Stimulated activated memory B cell treated with anti-CD40 and anti-IgM and Interleukin-4, amounts not matched to agents 10 μg/mL and 1 μg/mL and 100 μg/mL, for 72 hours (primary cell): ENCODE measurements around the gene PRKAA1.
"Not testable (repeated sequence)": the region's sequence is repeated elsewhere in the genome, so short reads cannot be mapped to it uniquely, and the experiment has no call there.

Experiments
- ATAC-seq: fragments of 150-1000 bp; cut with Tn5 transposase; 2 replicates; pipeline ENCODE4 v1.10.0; 2021
- H3K27ac Mint-ChIP-seq: one replicate; pipeline ENCODE4 v1.8.0; 2022; ENCODE audit warnings: mild to moderate bottlenecking, mixed read lengths
- H3K27me3 Mint-ChIP-seq: one replicate; pipeline ENCODE4 v1.8.0; 2022; ENCODE audit warnings: mixed read lengths
- H3K36me3 Mint-ChIP-seq: one replicate; pipeline ENCODE4 v1.8.0; 2022; ENCODE audit warnings: mixed read lengths
- H3K4me1 Mint-ChIP-seq: one replicate; pipeline ENCODE4 v1.8.0; 2022; ENCODE audit warnings: mixed read lengths
- H3K4me3 Mint-ChIP-seq: one replicate; pipeline ENCODE4 v1.8.0; 2022; ENCODE audit warnings: mild to moderate bottlenecking, moderate library complexity, mixed read lengths
- H3K9me3 Mint-ChIP-seq: one replicate; pipeline ENCODE4 v1.8.0; 2022; ENCODE audit warnings: mixed read lengths

PRKAA1 gene

GRCh38 chr5:40794877-40795276 lies 3.3 kb downstream of the PRKAA1 start:
- ATAC-seq, H3K27me3 Mint-ChIP-seq, H3K9me3 Mint-ChIP-seq, H3K4me3 Mint-ChIP-seq, H3K27ac Mint-ChIP-seq: not testable (repeated sequence)
- Mint-ChIP-seq H3K4me1 (peaks cover 60% of the 10 kb centered on the region), H3K36me3 (peaks cover 12% of the 10 kb centered on the region)

- H3K4me3 Mint-ChIP-seq, H3K9me3 Mint-ChIP-seq, H3K27me3 Mint-ChIP-seq, ATAC-seq, H3K27ac Mint-ChIP-seq: not testable (repeated sequence)
- H3K36me3 Mint-ChIP-seq = peaks cover 12% of the 10 kb centered on the region
- H3K4me1 Mint-ChIP-seq = peaks cover 65% of the 10 kb centered on the region
Measured at GRCh38 chr5:40794340-40794739, 3.8 kb downstream of the PRKAA1 start.

GRCh38 chr5:40792691-40793090 lies 5.5 kb downstream of the PRKAA1 start:
- H3K27me3 Mint-ChIP-seq, H3K4me3 Mint-ChIP-seq, H3K9me3 Mint-ChIP-seq, ATAC-seq, H3K27ac Mint-ChIP-seq: not testable (repeated sequence)
- Mint-ChIP-seq H3K4me1 (peaks cover 75% of the 10 kb centered on the region), H3K36me3 (peaks cover 29% of the 10 kb centered on the region)

GRCh38 chr5:40791715-40792139 lies 6.4 kb downstream of the PRKAA1 start:
- no peak overlapping the region for H3K4me3 Mint-ChIP-seq
- no peaks in the 10 kb centered on the region for H3K27me3 Mint-ChIP-seq
- no peak overlapping the region for H3K27ac Mint-ChIP-seq
- no peak for ATAC-seq
- peaks cover 35% of the 10 kb centered on the region for H3K36me3 Mint-ChIP-seq
- H3K4me1 Mint-ChIP-seq = peaks cover 74% of the 10 kb centered on the region
- H3K9me3 Mint-ChIP-seq = peaks cover 6% of the 10 kb centered on the region

- H3K9me3 Mint-ChIP-seq = peaks cover 6% of the 10 kb centered on the region
- no peak overlapping the region for H3K4me3 Mint-ChIP-seq
- no peak overlapping the region for H3K27ac Mint-ChIP-seq
- H3K27me3 Mint-ChIP-seq = no peaks in the 10 kb centered on the region
- peaks cover 42% of the 10 kb centered on the region for H3K36me3 Mint-ChIP-seq
- no peak for ATAC-seq
- H3K4me1 Mint-ChIP-seq = peaks cover 67% of the 10 kb centered on the region
Measured at GRCh38 chr5:40790947-40791593, 7.1 kb downstream of the PRKAA1 start.

- Mint-ChIP-seq H3K36me3 (peaks cover 37% of the 10 kb centered on the region), H3K4me1 (peaks cover 66% of the 10 kb centered on the region)
- not testable (repeated sequence) for H3K4me3 Mint-ChIP-seq, H3K9me3 Mint-ChIP-seq, H3K27me3 Mint-ChIP-seq, ATAC-seq, H3K27ac Mint-ChIP-seq
Measured at GRCh38 chr5:40788941-40789340, 9.2 kb downstream of the PRKAA1 start.

GRCh38 chr5:40787986-40788385 lies 10.2 kb downstream of the PRKAA1 start:
- no peak overlapping the region for H3K4me3 Mint-ChIP-seq

GRCh38 chr5:40786664-40787063 lies 11.5 kb downstream of the PRKAA1 start:
- H3K27ac Mint-ChIP-seq, H3K9me3 Mint-ChIP-seq: not testable (repeated sequence)

More at GRCh38 chr5:40787986-40788385, 10.2 kb downstream of the PRKAA1 start:
- no peak overlapping the region for H3K27ac Mint-ChIP-seq
- peaks cover 36% of the 10 kb centered on the region for H3K36me3 Mint-ChIP-seq
- H3K27me3 Mint-ChIP-seq = no peaks in the 10 kb centered on the region
- H3K4me1 Mint-ChIP-seq = peaks cover 58% of the 10 kb centered on the region
- ATAC-seq = no peak
- peaks cover 6% of the 10 kb centered on the region for H3K9me3 Mint-ChIP-seq

GRCh38 chr5:40784916-40785315 lies 13.3 kb downstream of the PRKAA1 start:
- Mint-ChIP-seq H3K27ac (no peak overlapping the region), H3K36me3 (peaks cover 36% of the 10 kb centered on the region), H3K4me1 (peaks cover 59% of the 10 kb centered on the region), H3K9me3 (peaks cover 6% of the 10 kb centered on the region), H3K4me3 (no peak overlapping the region), H3K27me3 (no peaks in the 10 kb centered on the region)
- ATAC-seq = no peak

More at GRCh38 chr5:40786664-40787063, 11.5 kb downstream of the PRKAA1 start:
- H3K4me1 Mint-ChIP-seq = peaks cover 68% of the 10 kb centered on the region
- not testable (repeated sequence) for ATAC-seq, H3K27me3 Mint-ChIP-seq, H3K4me3 Mint-ChIP-seq
- H3K36me3 Mint-ChIP-seq = peaks cover 36% of the 10 kb centered on the region

- Mint-ChIP-seq H3K27me3 (no peaks in the 10 kb centered on the region), H3K4me3 (no peak overlapping the region), H3K9me3 (peaks cover 6% of the 10 kb centered on the region), H3K4me1 (peaks cover 51% of the 10 kb centered on the region), H3K27ac (no peak overlapping the region), H3K36me3 (peaks cover 34% of the 10 kb centered on the region)
- ATAC-seq = no peak
Measured at GRCh38 chr5:40784027-40784653, 14.0 kb downstream of the PRKAA1 start.

- ATAC-seq = no peak
- peaks cover 34% of the 10 kb centered on the region for H3K4me1 Mint-ChIP-seq
- H3K27ac Mint-ChIP-seq = no peak overlapping the region
- H3K36me3 Mint-ChIP-seq = peaks cover 18% of the 10 kb centered on the region
- no peak overlapping the region for H3K4me3 Mint-ChIP-seq
- H3K27me3 Mint-ChIP-seq = no peaks in the 10 kb centered on the region
- no peaks in the 10 kb centered on the region for H3K9me3 Mint-ChIP-seq
Measured at GRCh38 chr5:40781843-40782409, 16.2 kb downstream of the PRKAA1 start.

GRCh38 chr5:40780858-40781257 lies 17.3 kb downstream of the PRKAA1 start:
- no peak overlapping the region for H3K27ac Mint-ChIP-seq
- H3K36me3 Mint-ChIP-seq = peaks cover 18% of the 10 kb centered on the region
- H3K4me3 Mint-ChIP-seq = no peak overlapping the region
- H3K4me1 Mint-ChIP-seq = peaks cover 42% of the 10 kb centered on the region
- H3K9me3 Mint-ChIP-seq = no peaks in the 10 kb centered on the region
- no peak for ATAC-seq
- H3K27me3 Mint-ChIP-seq = no peaks in the 10 kb centered on the region

- peaks cover 39% of the 10 kb centered on the region for H3K4me1 Mint-ChIP-seq
- no peak overlapping the region for H3K27ac Mint-ChIP-seq
- no peaks in the 10 kb centered on the region for H3K27me3 Mint-ChIP-seq
- H3K4me3 Mint-ChIP-seq = no peak overlapping the region
- no peaks in the 10 kb centered on the region for H3K9me3 Mint-ChIP-seq
- peaks cover 19% of the 10 kb centered on the region for H3K36me3 Mint-ChIP-seq
- no peak for ATAC-seq
Measured at GRCh38 chr5:40780199-40780598, 18.0 kb downstream of the PRKAA1 start.

- no peaks in the 10 kb centered on the region for H3K27me3 Mint-ChIP-seq
- H3K4me3 Mint-ChIP-seq = no peak overlapping the region
- no peaks in the 10 kb centered on the region for H3K9me3 Mint-ChIP-seq
- peaks cover 19% of the 10 kb centered on the region for H3K36me3 Mint-ChIP-seq
- H3K4me1 Mint-ChIP-seq = peaks cover 38% of the 10 kb centered on the region
- no peak overlapping the region for H3K27ac Mint-ChIP-seq
- ATAC-seq = no peak
Measured at GRCh38 chr5:40779561-40779960, 18.6 kb downstream of the PRKAA1 start.

- no peak for ATAC-seq
- no peaks in the 10 kb centered on the region for H3K9me3 Mint-ChIP-seq
- H3K4me1 Mint-ChIP-seq = peaks cover 30% of the 10 kb centered on the region
- no peak overlapping the region for H3K27ac Mint-ChIP-seq
- no peak overlapping the region for H3K4me3 Mint-ChIP-seq
- peaks cover 30% of the 10 kb centered on the region for H3K36me3 Mint-ChIP-seq
- no peaks in the 10 kb centered on the region for H3K27me3 Mint-ChIP-seq
Measured at GRCh38 chr5:40778133-40778532, 20.0 kb downstream of the PRKAA1 start.

GRCh38 chr5:40776658-40776977 lies 21.6 kb downstream of the PRKAA1 start:
- Mint-ChIP-seq H3K27ac (peak overlapping the region; percentile 5), H3K4me3 (no peak overlapping the region), H3K9me3 (no peaks in the 10 kb centered on the region), H3K4me1 (peaks cover 20% of the 10 kb centered on the region), H3K36me3 (peaks cover 31% of the 10 kb centered on the region), H3K27me3 (no peaks in the 10 kb centered on the region)
- no peak for ATAC-seq
